Measurements from ENCODE around the gene IFFO2. TPM values are rescaled to one million over a fixed set of nuclear protein-coding genes. Genes with fewer than 3 reads are reported as not detected.

Gene IFFO2
- total and polyA plus RNA-seq, 2 donors (not counting 1 experiment from before 2014, with no cell fraction given): 16.8 to 19.2 TPM

GRCh38 chr1:18940303-18941020, 16.0 kb downstream of the IFFO2 start:
- Histone ChIP-seq H3K9ac (ENCODE audit: low read length) (no peak overlapping the region), H2AFZ (ENCODE audit: insufficient read depth, low read depth, low read length, poor library complexity, severe bottlenecking) (no peak overlapping the region), H3K27ac (ENCODE audit: low read length in 2 of 2) (no peak overlapping the region), H3K4me3 (ENCODE audit: control extremely low read depth in 1 of 5, extremely low read depth in 1 of 5, insufficient read depth in 1 of 5, low read depth in 2 of 5, low read length in 4 of 5) (no peak overlapping the region), H3K4me2 (replicated peaks; ENCODE audit: low read depth, low read length, poor library complexity, severe bottlenecking) (no peak overlapping the region), H4K20me1 (ENCODE audit: control insufficient read depth, insufficient read depth, low read length, poor library complexity, severe bottlenecking) (peaks cover 100% of the 10 kb centered on the region), H3K36me3 (replicated peaks in 1 of 2; ENCODE audit: control extremely low read depth in 1 of 2, control insufficient read depth in 1 of 2, extremely low read depth in 1 of 2, insufficient read depth in 2 of 2, low read length in 1 of 2) (peaks cover 0 to 8% of the 10 kb centered on the region in 2 experiments), H3K79me2 (ENCODE audit: control insufficient read depth, insufficient read depth, low read length) (peaks cover 98% of the 10 kb centered on the region), H3K4me1 (ENCODE audit: control insufficient read depth in 2 of 2, insufficient read depth in 2 of 2, low read length in 2 of 2) (peaks cover 12 to 30% of the 10 kb centered on the region in 2 donors), H3K9me3 (ENCODE audit: control extremely low read depth in 1 of 3, control insufficient read depth in 2 of 3, insufficient read depth in 1 of 3, low read length in 2 of 3) (peaks cover 0 to 4% (median 0%) of the 10 kb centered on the region in 3 donors), H3K27me3 (replicated peaks in 1 of 4; ENCODE audit: control extremely low read depth in 1 of 4, control insufficient read depth in 3 of 4, insufficient read depth in 4 of 4, low read length in 3 of 4) (no peaks in the 10 kb centered on the region)
- TF ChIP-seq EZH2 (IDR thresholded peaks at IDR 0.05; ENCODE audit: borderline replicate concordance, insufficient read depth, low read depth, low read length, poor library complexity, severe bottlenecking) (no peak), CTCF (IDR thresholded peaks at IDR 0.05) (no peak)
- ChIA-PET CTCF (interaction anchor here (0.9 to 3.3 kb wide), 2 partner anchors 27 to 34 kb away, joined by 3 to 14 read pairs; no protein-coding TSS in a partner anchor), POLR2A (interaction anchor here (0.6 to 0.8 kb wide), 2 partner anchors 11 to 661 kb away, joined by 3 read pairs; no protein-coding TSS in a partner anchor)
- peaks cover 42% of the 10 kb centered on the region for H3K4me1 Mint-ChIP-seq
- 97% methylated on average over 7 of the region's 13 CpGs for WGBS (ENCODE audit: insufficient coverage)
- no peaks in the 10 kb centered on the region for H3K27me3 Mint-ChIP-seq
- ATAC-seq (ENCODE audit: low read depth) (no peak), DNase-seq (no peak)
- no peak overlapping the region for H3K27ac Mint-ChIP-seq
- no peak overlapping the region for H3K4me3 Mint-ChIP-seq
- intact Hi-C loops (cut with micrococcal nuclease): no loop called here
- H3K9me3 Mint-ChIP-seq (ENCODE audit: insufficient read depth): no peaks in the 10 kb centered on the region
